COLO829 (cell line): Measurements from ENCODE around the gene SPAM1.
"Not testable (repeated sequence)": the region's sequence is repeated elsewhere in the genome, so short reads cannot be mapped to it uniquely, and the experiment has no call there.

Source experiments
- DNase-seq: peaks from one replicate; pipeline ENCODE4 v3.0.0; 2012; ENCODE audit warnings: low spot score

The SPAM1 gene

GRCh38 chr7:123924941-123925340, at the start of gene SPAM1:
Gene SPAM1 (plus strand): TSS chr7:123925241. CDS start chr7:123953571, 28,330 bp downstream.
- no peak for DNase-seq

- no peak for DNase-seq
Observed at GRCh38 chr7:123876557-123877256, 48.3 kb upstream of the SPAM1 start.

- DNase-seq, result no peak
Observed at GRCh38 chr7:123879628-123880027, 45.4 kb upstream of the SPAM1 start.

- DNase-seq, result no peak
Observed at GRCh38 chr7:123881300-123881699, 43.7 kb upstream of the SPAM1 start.

GRCh38 chr7:123883154-123883553, 41.9 kb upstream of the SPAM1 start:
- no peak for DNase-seq

- no peak for DNase-seq
Observed at GRCh38 chr7:123888192-123888591, 36.8 kb upstream of the SPAM1 start.

- not testable (repeated sequence) for DNase-seq
Observed at GRCh38 chr7:123894753-123895152, 30.3 kb upstream of the SPAM1 start.

GRCh38 chr7:123901101-123901500, 23.9 kb upstream of the SPAM1 start:
- no peak for DNase-seq

- no peak for DNase-seq
Observed at GRCh38 chr7:123905714-123906113, 19.3 kb upstream of the SPAM1 start.

GRCh38 chr7:123916240-123916724, 8.8 kb upstream of the SPAM1 start:
- DNase-seq, result peak; percentile 27

GRCh38 chr7:123917878-123918277, 7.2 kb upstream of the SPAM1 start:
- no peak for DNase-seq

- no peak for DNase-seq
Observed at GRCh38 chr7:123918309-123918708, 6.7 kb upstream of the SPAM1 start.

- DNase-seq, result no peak
Observed at GRCh38 chr7:123923599-123923998, 1.4 kb upstream of the SPAM1 start.

GRCh38 chr7:123929107-123929506, 4.1 kb downstream of the SPAM1 start:
- no peak for DNase-seq

- no peak for DNase-seq
Observed at GRCh38 chr7:123929655-123930054, 4.6 kb downstream of the SPAM1 start.

- no peak for DNase-seq
Observed at GRCh38 chr7:123935436-123936381, 10.7 kb downstream of the SPAM1 start.

GRCh38 chr7:123936388-123936787, 11.3 kb downstream of the SPAM1 start:
- DNase-seq, result no peak

- DNase-seq, result no peak
Observed at GRCh38 chr7:123939784-123940183, 14.7 kb downstream of the SPAM1 start.

GRCh38 chr7:123941391-123942180, 16.5 kb downstream of the SPAM1 start:
- DNase-seq, result no peak

- no peak for DNase-seq
Observed at GRCh38 chr7:123944395-123944794, 19.4 kb downstream of the SPAM1 start.

- no peak for DNase-seq
Observed at GRCh38 chr7:123945938-123946337, 20.9 kb downstream of the SPAM1 start.

- no peak for DNase-seq
Observed at GRCh38 chr7:123948136-123948535, 23.1 kb downstream of the SPAM1 start.
